GM12872 (cell line): ENCODE data around the gene OR12D1.

Source experiments
- TF ChIP-seq, protein P1 (sequence below): IDR thresholded peaks from 3 replicates; pipeline ENCODE4 v1.5.1; 2011; ENCODE audit warnings: low read depth, mild to moderate bottlenecking, low read length, moderate library complexity; ENCODE audit not compliant: insufficient read depth

The OR12D1 gene

GRCh38 chr6:29414588-29414987, at the start of gene OR12D1:
Gene OR12D1, plus strand, starts transcription at chr6:29414928.
- TF ChIP-seq, protein P1, sequence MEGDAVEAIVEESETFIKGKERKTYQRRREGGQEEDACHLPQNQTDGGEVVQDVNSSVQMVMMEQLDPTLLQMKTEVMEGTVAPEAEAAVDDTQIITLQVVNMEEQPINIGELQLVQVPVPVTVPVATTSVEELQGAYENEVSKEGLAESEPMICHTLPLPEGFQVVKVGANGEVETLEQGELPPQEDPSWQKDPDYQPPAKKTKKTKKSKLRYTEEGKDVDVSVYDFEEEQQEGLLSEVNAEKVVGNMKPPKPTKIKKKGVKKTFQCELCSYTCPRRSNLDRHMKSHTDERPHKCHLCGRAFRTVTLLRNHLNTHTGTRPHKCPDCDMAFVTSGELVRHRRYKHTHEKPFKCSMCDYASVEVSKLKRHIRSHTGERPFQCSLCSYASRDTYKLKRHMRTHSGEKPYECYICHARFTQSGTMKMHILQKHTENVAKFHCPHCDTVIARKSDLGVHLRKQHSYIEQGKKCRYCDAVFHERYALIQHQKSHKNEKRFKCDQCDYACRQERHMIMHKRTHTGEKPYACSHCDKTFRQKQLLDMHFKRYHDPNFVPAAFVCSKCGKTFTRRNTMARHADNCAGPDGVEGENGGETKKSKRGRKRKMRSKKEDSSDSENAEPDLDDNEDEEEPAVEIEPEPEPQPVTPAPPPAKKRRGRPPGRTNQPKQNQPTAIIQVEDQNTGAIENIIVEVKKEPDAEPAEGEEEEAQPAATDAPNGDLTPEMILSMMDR = no peak

DNA sequence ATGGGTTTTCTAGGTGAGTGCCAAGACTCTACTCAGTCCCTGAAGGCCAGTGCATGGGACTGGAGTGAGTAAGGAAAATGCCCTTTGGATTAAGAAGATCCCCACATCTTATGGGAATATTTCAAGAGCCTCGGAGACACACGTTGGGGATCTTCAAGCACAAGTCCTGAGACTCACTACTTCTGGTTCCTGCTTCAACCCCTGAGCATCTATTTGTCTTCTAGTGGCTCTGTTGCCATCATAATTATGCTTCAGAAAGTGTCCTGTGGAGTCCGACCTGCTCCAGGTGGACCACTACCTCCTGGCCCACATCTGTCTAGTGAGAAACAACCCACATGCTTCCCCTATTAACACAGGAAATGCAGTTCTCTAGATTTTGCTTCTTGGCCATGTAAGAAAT, 46.0 kb upstream of the OR12D1 start, which contains the start of gene OR5V1:
TSS of gene OR5V1 (minus strand) at position 101 of the 400 bp plus-strand sequence. CDS start 12,670 bp downstream, outside the sequence.
- TF ChIP-seq, protein P1 = no peak

DNA sequence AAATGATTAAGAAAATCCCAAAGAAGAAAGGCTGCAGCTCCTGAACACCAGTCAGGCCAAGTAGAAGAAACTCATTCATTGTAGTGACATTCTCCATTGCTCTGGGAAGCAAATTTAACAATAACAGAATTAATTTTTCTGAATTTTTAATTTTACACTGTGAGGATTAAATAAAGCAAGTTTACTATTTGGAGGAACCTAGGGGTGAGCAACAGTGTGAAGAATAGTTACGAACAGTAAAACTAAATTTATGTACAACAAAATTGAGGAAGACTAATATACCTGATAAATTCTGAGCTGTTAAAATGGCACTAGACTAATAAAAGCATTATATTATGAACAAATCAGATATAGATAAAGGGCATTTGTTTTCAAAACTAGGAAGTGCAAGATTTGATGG, 39.5 kb upstream of the OR12D1 start, which contains the start of gene OR12D3:
TSS of gene OR12D3 (minus strand) at position 101 of the 400 bp plus-strand sequence. CDS start at position 97, 4 bp downstream.
- TF ChIP-seq, protein P1 = no peak

GRCh38 chr6:29376003-29376402, 38.7 kb upstream of the OR12D1 start:
- TF ChIP-seq, protein P1 = no peak

GRCh38 chr6:29388533-29388932, 26.2 kb upstream of the OR12D1 start:
- TF ChIP-seq, protein P1 = no peak

DNA sequence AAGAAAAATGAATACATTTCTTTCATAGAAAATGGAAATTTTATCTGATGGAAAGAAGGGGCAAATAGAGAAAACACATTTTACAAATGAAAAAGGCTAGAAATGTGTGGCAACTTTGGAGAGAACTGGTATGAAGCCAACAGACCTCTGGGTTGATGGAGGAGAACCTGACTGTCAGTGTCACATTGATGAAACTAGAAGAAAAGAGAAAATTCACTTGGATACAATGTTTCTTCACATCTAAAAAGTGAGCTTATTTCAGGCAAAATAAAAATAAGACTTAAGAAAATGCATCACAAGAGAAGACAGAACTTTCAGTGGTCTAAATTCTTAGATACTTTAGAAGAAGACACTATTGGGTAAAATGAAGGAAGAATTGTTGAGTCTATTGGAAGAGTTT, 19.4 kb upstream of the OR12D1 start, which contains the start of gene OR12D2:
TSS of gene OR12D2 (plus strand) at position 301 of the 400 bp plus-strand sequence. CDS start 1,069 bp downstream, outside the sequence.
- TF ChIP-seq, protein P1 = no peak

DNA sequence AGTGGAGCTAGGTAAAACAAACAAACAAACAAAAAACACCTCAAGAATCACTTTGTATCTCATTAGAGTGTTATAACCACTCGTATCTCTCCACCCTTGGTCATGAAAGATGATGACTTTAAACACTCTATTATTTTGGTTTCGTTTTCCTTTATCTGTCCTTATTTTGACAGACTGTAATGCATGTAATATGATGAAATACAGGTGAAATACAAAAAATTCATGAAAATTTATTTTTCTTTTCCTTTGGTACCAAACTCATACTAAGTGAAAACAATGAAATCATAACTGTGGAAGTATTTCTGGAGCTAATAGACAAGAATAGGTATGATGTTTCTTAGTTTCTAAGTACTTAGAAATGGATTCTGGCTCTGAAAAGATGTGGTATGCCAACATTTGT, 15.2 kb upstream of the OR12D1 start:
- TF ChIP-seq, protein P1 = no peak

GRCh38 chr6:29403801-29404200, 10.9 kb upstream of the OR12D1 start:
- TF ChIP-seq, protein P1 = no peak
